Measurements from ENCODE around the gene C20orf173. TPM values are rescaled to one million over a fixed set of nuclear protein-coding genes. Genes with fewer than 3 reads are reported as not detected.

The C20orf173 gene
- not detected for polyA plus RNA-seq
- long read RNA-seq, donor 1 = 0 reads
- long read RNA-seq, donor 2 = 0 reads
- long read RNA-seq, donor 3, partial matches to known transcripts = 95 of 95 reads
- long read RNA-seq, donor 3, other reads (novel, unspliced or antisense) = 0 of 95 reads
- long read RNA-seq, donor 4 = 0 reads
- long read RNA-seq, donor 5 = 0 reads
- long read RNA-seq, donor 6 = 0 reads
- long read RNA-seq, donor 7 = 0 reads
- long read RNA-seq, donor 8 = 0 reads
- long read RNA-seq, donor 9 = 0 reads
- long read RNA-seq, donor 10 = 0 reads

- H3K4me1 ChIP-seq (ENCODE audit: control insufficient read depth in 3 of 3, insufficient read depth in 2 of 3, low read depth in 1 of 3, low read length in 2 of 3) = no peaks in the 10 kb centered on the region
- H3K9me3 ChIP-seq (ENCODE audit: control insufficient read depth in 2 of 2, insufficient read depth in 1 of 2, low read depth in 1 of 2, low read length in 1 of 2) = peaks cover 0 to 2% of the 10 kb centered on the region in 2 donors
- no peak within 1 kb of the TSS for H3K27ac ChIP-seq (ENCODE audit: low read depth in 1 of 3, low read length in 2 of 3)
- 90 to 96% (median 93%) methylated on average over 2 of the region's 2 CpGs for WGBS, 3 donors
- no peaks in the 10 kb centered on the region for H3K36me3 ChIP-seq (ENCODE audit: control insufficient read depth in 3 of 3, insufficient read depth in 2 of 3, low read depth in 1 of 3, low read length in 3 of 3)
- no peaks in the 10 kb centered on the region for H3K27me3 ChIP-seq (ENCODE audit: control insufficient read depth in 3 of 3, insufficient read depth in 3 of 3, low read length in 3 of 3)
- FAIRE-seq (no peak), DNase-seq (no peak)
- no peak within 1 kb of the TSS for H3K4me3 ChIP-seq (ENCODE audit: low read depth in 1 of 3, low read length in 3 of 3)
These were observed at the start of gene C20orf173 for GRCh38 chr20:35529552-35529951. Gene C20orf173 (minus strand): TSS chr20:35529652. CDS start chr20:35529373, 279 bp downstream.

- Histone ChIP-seq H3K27ac (ENCODE audit: low read depth in 1 of 3, low read length in 2 of 3) (no peak overlapping the region), H3K36me3 (ENCODE audit: control insufficient read depth in 3 of 3, insufficient read depth in 2 of 3, low read depth in 1 of 3, low read length in 3 of 3) (no peaks in the 10 kb centered on the region), H3K9me3 (ENCODE audit: control insufficient read depth in 2 of 2, insufficient read depth in 1 of 2, low read depth in 1 of 2, low read length in 1 of 2) (no peaks in the 10 kb centered on the region), H3K27me3 (ENCODE audit: control insufficient read depth in 3 of 3, insufficient read depth in 3 of 3, low read length in 3 of 3) (no peaks in the 10 kb centered on the region), H3K4me3 (ENCODE audit: low read depth in 1 of 3, low read length in 3 of 3) (no peak overlapping the region), H3K4me1 (ENCODE audit: control insufficient read depth in 3 of 3, insufficient read depth in 2 of 3, low read depth in 1 of 3, low read length in 2 of 3) (peaks cover 2 to 9% (median 2%) of the 10 kb centered on the region in 3 donors)
- FAIRE-seq = no peak
- DNase-seq = no peak
- 93 to 97% (median 93%) methylated on average over 6 of the region's 6 CpGs for WGBS, 3 donors
These were observed 49.7 kb upstream of the C20orf173 start for GRCh38 chr20:35579196-35579595.

- 82 to 86% (median 86%) methylated on average over 8 of the region's 8 CpGs for WGBS, 3 donors
- no peak overlapping the region for H3K27ac ChIP-seq (ENCODE audit: low read depth in 1 of 3, low read length in 2 of 3)
- FAIRE-seq = no peak
These were observed 49.0 kb upstream of the C20orf173 start for GRCh38 chr20:35578469-35578868.

GRCh38 chr20:35576816-35577215, 47.4 kb upstream of the C20orf173 start:
- Histone ChIP-seq H3K4me1 (ENCODE audit: control insufficient read depth in 3 of 3, insufficient read depth in 2 of 3, low read depth in 1 of 3, low read length in 2 of 3) (peaks cover 2 to 9% (median 2%) of the 10 kb centered on the region in 3 donors), H3K4me3 (ENCODE audit: low read depth in 1 of 3, low read length in 3 of 3) (no peak overlapping the region), H3K27ac (ENCODE audit: low read depth in 1 of 3, low read length in 2 of 3) (no peak overlapping the region), H3K9me3 (ENCODE audit: control insufficient read depth in 2 of 2, insufficient read depth in 1 of 2, low read depth in 1 of 2, low read length in 1 of 2) (peaks cover 0 to 10% of the 10 kb centered on the region in 2 donors), H3K36me3 (ENCODE audit: control insufficient read depth in 3 of 3, insufficient read depth in 2 of 3, low read depth in 1 of 3, low read length in 3 of 3) (no peaks in the 10 kb centered on the region), H3K27me3 (ENCODE audit: control insufficient read depth in 3 of 3, insufficient read depth in 3 of 3, low read length in 3 of 3) (no peaks in the 10 kb centered on the region)
- DNase-seq (no peak), FAIRE-seq (no peak)
- 52 to 61% (median 61%) methylated on average over 3 of the region's 3 CpGs for whole genome bisulfite sequencing, 3 donors

More at GRCh38 chr20:35578469-35578868, 49.0 kb upstream of the C20orf173 start:
- no peaks in the 10 kb centered on the region for H3K36me3 ChIP-seq (ENCODE audit: control insufficient read depth in 3 of 3, insufficient read depth in 2 of 3, low read depth in 1 of 3, low read length in 3 of 3)
- peaks cover 2 to 9% (median 2%) of the 10 kb centered on the region in 3 donors for H3K4me1 ChIP-seq (ENCODE audit: control insufficient read depth in 3 of 3, insufficient read depth in 2 of 3, low read depth in 1 of 3, low read length in 2 of 3)
- no peak overlapping the region for H3K4me3 ChIP-seq (ENCODE audit: low read depth in 1 of 3, low read length in 3 of 3)
- peaks cover 0 to 4% of the 10 kb centered on the region in 2 donors for H3K9me3 ChIP-seq (ENCODE audit: control insufficient read depth in 2 of 2, insufficient read depth in 1 of 2, low read depth in 1 of 2, low read length in 1 of 2)
- no peak for DNase-seq
- H3K27me3 ChIP-seq (ENCODE audit: control insufficient read depth in 3 of 3, insufficient read depth in 3 of 3, low read length in 3 of 3) = no peaks in the 10 kb centered on the region

GRCh38 chr20:35575958-35576357, 46.5 kb upstream of the C20orf173 start:
- FAIRE-seq = no peak
- no peaks in the 10 kb centered on the region for H3K36me3 ChIP-seq (ENCODE audit: control insufficient read depth in 3 of 3, insufficient read depth in 2 of 3, low read depth in 1 of 3, low read length in 3 of 3)

GRCh38 chr20:35572838-35573237, 43.4 kb upstream of the C20orf173 start:
- Histone ChIP-seq H3K4me1 (ENCODE audit: control insufficient read depth in 3 of 3, insufficient read depth in 2 of 3, low read depth in 1 of 3, low read length in 2 of 3) (peaks cover 2 to 9% (median 2%) of the 10 kb centered on the region in 3 donors), H3K27ac (ENCODE audit: low read depth in 1 of 3, low read length in 2 of 3) (no peak overlapping the region), H3K9me3 (ENCODE audit: control insufficient read depth in 2 of 2, insufficient read depth in 1 of 2, low read depth in 1 of 2, low read length in 1 of 2) (peaks cover 0 to 10% of the 10 kb centered on the region in 2 donors), H3K4me3 (ENCODE audit: low read depth in 1 of 3, low read length in 3 of 3) (no peak overlapping the region), H3K27me3 (ENCODE audit: control insufficient read depth in 3 of 3, insufficient read depth in 3 of 3, low read length in 3 of 3) (no peaks in the 10 kb centered on the region), H3K36me3 (ENCODE audit: control insufficient read depth in 3 of 3, insufficient read depth in 2 of 3, low read depth in 1 of 3, low read length in 3 of 3) (no peaks in the 10 kb centered on the region)
- DNase-seq = no peak
- WGBS, 3 donors = 94 to 99% (median 95%) methylated on average over 4 of the region's 4 CpGs
- no peak for FAIRE-seq

More at GRCh38 chr20:35575958-35576357, 46.5 kb upstream of the C20orf173 start:
- Histone ChIP-seq H3K27me3 (ENCODE audit: control insufficient read depth in 3 of 3, insufficient read depth in 3 of 3, low read length in 3 of 3) (no peaks in the 10 kb centered on the region), H3K4me3 (ENCODE audit: low read depth in 1 of 3, low read length in 3 of 3) (no peak overlapping the region), H3K27ac (ENCODE audit: low read depth in 1 of 3, low read length in 2 of 3) (peak overlapping the region in 1 of 3 donors; percentile 65), H3K9me3 (ENCODE audit: control insufficient read depth in 2 of 2, insufficient read depth in 1 of 2, low read depth in 1 of 2, low read length in 1 of 2) (peaks cover 0 to 10% of the 10 kb centered on the region in 2 donors), H3K4me1 (ENCODE audit: control insufficient read depth in 3 of 3, insufficient read depth in 2 of 3, low read depth in 1 of 3, low read length in 2 of 3) (peaks cover 2 to 9% (median 2%) of the 10 kb centered on the region in 3 donors)
- 6 to 58% (median 26%) methylated on average over 4 of the region's 4 CpGs for WGBS, 3 donors
- DNase-seq = peak; percentile 87 to 90

GRCh38 chr20:35571555-35571954, 42.1 kb upstream of the C20orf173 start:
- Histone ChIP-seq H3K4me3 (ENCODE audit: low read depth in 1 of 3, low read length in 3 of 3) (no peak overlapping the region), H3K36me3 (ENCODE audit: control insufficient read depth in 3 of 3, insufficient read depth in 2 of 3, low read depth in 1 of 3, low read length in 3 of 3) (no peaks in the 10 kb centered on the region), H3K9me3 (ENCODE audit: control insufficient read depth in 2 of 2, insufficient read depth in 1 of 2, low read depth in 1 of 2, low read length in 1 of 2) (peaks cover 0 to 10% of the 10 kb centered on the region in 2 donors), H3K4me1 (ENCODE audit: control insufficient read depth in 3 of 3, insufficient read depth in 2 of 3, low read depth in 1 of 3, low read length in 2 of 3) (peaks cover 2 to 9% (median 2%) of the 10 kb centered on the region in 3 donors), H3K27ac (ENCODE audit: low read depth in 1 of 3, low read length in 2 of 3) (no peak overlapping the region), H3K27me3 (ENCODE audit: control insufficient read depth in 3 of 3, insufficient read depth in 3 of 3, low read length in 3 of 3) (no peaks in the 10 kb centered on the region)
- FAIRE-seq (no peak), DNase-seq (no peak)

GRCh38 chr20:35568645-35569044, 39.2 kb upstream of the C20orf173 start:
- no peak for FAIRE-seq
- Histone ChIP-seq H3K27ac (ENCODE audit: low read depth in 1 of 3, low read length in 2 of 3) (no peak overlapping the region), H3K36me3 (ENCODE audit: control insufficient read depth in 3 of 3, insufficient read depth in 2 of 3, low read depth in 1 of 3, low read length in 3 of 3) (no peaks in the 10 kb centered on the region), H3K27me3 (ENCODE audit: control insufficient read depth in 3 of 3, insufficient read depth in 3 of 3, low read length in 3 of 3) (no peaks in the 10 kb centered on the region), H3K4me3 (ENCODE audit: low read depth in 1 of 3, low read length in 3 of 3) (no peak overlapping the region), H3K9me3 (ENCODE audit: control insufficient read depth in 2 of 2, insufficient read depth in 1 of 2, low read depth in 1 of 2, low read length in 1 of 2) (peaks cover 0 to 7% of the 10 kb centered on the region in 2 donors), H3K4me1 (ENCODE audit: control insufficient read depth in 3 of 3, insufficient read depth in 2 of 3, low read depth in 1 of 3, low read length in 2 of 3) (no peaks in the 10 kb centered on the region)
- 2 to 8% (median 4%) methylated on average over 2 of the region's 2 CpGs for WGBS, 3 donors
- DNase-seq = peak; percentile 45 to 46

Data from small intestine (tissue), 16 donors.